HG03342 (cell line): ENCODE measurements around the gene CARS2.
"Not testable (repeated sequence)": the region's sequence is repeated elsewhere in the genome, so short reads cannot be mapped to it uniquely, and the experiment has no call there.

Experiments used
- ATAC-seq: cut with Tn5 transposase; IDR thresholded peaks from one replicate; pipeline ENCODE4 v1.9.1; 2021; ENCODE audit warnings: mild to moderate bottlenecking, moderate library complexity; ENCODE audit not compliant: unreplicated experiment

The CARS2 gene, protein sequence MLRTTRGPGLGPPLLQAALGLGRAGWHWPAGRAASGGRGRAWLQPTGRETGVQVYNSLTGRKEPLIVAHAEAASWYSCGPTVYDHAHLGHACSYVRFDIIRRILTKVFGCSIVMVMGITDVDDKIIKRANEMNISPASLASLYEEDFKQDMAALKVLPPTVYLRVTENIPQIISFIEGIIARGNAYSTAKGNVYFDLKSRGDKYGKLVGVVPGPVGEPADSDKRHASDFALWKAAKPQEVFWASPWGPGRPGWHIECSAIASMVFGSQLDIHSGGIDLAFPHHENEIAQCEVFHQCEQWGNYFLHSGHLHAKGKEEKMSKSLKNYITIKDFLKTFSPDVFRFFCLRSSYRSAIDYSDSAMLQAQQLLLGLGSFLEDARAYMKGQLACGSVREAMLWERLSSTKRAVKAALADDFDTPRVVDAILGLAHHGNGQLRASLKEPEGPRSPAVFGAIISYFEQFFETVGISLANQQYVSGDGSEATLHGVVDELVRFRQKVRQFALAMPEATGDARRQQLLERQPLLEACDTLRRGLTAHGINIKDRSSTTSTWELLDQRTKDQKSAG

DNA sequence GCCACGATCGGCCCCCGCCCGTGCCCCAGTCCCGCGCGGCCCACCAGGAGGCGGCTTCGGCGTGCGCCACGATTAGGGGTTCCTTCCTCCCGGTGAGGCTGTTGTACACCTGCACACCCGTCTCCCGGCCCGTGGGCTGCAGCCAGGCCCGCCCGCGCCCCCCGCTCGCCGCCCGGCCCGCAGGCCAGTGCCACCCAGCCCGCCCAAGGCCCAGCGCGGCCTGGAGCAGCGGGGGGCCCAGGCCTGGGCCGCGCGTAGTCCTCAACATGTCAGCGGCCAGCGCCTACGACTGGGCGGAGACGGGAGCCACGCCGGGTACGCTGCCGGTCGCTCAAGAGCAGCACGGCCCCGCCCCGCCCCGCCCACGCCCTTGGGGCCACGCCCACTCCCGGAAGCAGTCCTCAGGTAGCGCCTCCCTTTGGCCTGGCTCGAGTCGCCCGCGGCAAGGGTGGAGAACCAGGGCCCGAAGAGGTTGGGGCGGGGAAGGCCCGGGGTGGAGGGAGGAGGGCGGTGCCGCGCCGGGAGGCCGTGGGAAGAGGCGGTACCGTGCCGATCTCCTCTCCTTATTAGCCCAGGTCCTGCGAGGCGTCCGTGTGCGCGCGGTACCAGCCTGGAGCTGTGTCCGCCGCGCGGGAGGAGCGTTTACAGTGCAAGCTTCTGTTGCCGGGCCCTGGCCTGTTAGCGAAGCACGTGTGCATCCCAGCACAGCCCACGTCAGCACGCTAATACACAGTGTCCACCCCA, at the start of gene CARS2:
Gene CARS2 (minus strand): TSS at position 291 of the 744 bp plus-strand sequence. CDS start 23 bp downstream, at position 268.
- ATAC-seq: peak; percentile 92

GRCh38 chr13:110748271-110748670, 42.4 kb upstream of the CARS2 start:
- ATAC-seq: no peak

DNA sequence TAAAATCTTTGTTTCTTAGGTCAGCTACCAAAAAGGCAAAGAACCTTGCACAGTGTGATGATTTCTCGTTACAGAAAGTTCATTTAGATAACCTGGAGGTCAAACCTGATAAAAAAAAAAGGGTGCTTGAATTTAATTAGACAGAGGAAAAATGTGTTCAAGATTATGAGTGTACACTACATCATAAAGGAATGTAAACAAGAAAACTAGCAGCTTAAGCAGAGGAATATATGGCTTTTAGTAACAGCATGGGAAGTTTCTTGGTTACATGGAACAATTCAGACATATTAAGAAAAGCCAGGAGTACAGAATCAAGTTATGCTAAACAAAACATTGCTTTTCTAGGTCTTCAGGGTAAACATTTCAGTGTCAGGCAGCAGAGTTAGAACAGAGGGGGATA, 40.5 kb upstream of the CARS2 start:
- ATAC-seq: no peak

DNA sequence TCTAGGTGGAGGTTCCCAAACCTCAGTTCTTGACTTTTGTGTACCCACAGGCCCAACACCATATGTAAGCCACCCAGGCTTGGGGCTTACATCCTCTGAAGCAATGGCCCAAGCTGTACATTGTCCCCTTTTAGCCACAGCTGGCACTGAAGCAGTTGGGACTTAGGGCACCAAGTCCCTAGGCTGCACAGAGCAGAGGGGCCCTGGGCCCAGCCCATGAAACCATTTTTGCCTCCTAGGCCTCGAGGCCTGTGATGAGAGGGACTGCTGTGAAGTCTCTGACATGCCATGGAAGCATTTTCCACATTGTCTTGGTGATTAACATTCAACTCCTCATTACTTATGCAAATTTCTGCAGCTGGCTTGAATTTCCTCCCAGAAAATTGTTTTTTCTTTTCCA, 37.8 kb upstream of the CARS2 start:
- no peak for ATAC-seq

GRCh38 chr13:110737555-110737954, 31.6 kb upstream of the CARS2 start:
- ATAC-seq: no peak

GRCh38 chr13:110734561-110734960, 28.6 kb upstream of the CARS2 start:
- ATAC-seq: no peak

DNA sequence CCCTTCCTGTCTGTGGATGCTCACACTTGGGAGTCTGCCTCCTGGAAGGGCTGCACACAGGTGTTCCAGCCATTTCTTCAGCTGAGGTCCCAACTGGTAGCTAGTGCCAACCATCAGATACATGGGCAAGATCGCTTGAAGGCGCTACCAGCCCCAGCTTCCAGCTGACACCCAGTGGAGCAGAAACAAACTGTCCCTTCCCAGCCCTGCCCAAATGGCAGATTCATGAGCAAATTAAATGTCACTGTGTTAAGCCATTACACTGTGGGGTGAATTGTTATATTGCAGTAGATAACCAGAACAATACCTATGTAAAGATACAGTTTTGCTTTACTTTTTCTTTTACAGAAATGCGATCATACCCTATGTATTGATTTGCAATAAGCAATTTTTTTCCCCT, 25.2 kb upstream of the CARS2 start:
- no peak for ATAC-seq

DNA sequence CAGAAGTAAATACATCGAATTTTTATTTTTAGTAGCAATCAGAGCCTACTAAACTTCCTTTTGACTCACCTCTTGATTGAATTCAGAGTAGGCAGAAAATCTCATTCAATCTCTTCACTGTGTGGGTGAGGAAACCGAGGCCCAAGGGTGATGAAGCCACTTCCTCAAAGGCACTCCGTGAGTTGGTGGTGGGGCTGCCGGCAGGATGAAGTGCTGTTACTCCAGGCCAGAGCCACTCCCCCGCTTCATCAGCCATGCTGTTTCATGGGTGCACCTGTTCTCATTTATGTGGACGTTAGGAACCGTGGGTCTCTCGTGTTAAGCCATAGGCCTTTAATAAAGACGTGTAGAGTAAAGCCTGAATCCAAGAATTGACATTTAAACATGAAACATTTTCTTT, 20.8 kb upstream of the CARS2 start:
- ATAC-seq: peak; percentile 54

- not testable (repeated sequence) for ATAC-seq
These were observed 20.2 kb upstream of the CARS2 start for GRCh38 chr13:110726153-110726552.

- no peak for ATAC-seq
These were observed 17.7 kb upstream of the CARS2 start for GRCh38 chr13:110723598-110723997.

- ATAC-seq: no peak
These were observed 17.1 kb upstream of the CARS2 start for GRCh38 chr13:110722971-110723370.

DNA sequence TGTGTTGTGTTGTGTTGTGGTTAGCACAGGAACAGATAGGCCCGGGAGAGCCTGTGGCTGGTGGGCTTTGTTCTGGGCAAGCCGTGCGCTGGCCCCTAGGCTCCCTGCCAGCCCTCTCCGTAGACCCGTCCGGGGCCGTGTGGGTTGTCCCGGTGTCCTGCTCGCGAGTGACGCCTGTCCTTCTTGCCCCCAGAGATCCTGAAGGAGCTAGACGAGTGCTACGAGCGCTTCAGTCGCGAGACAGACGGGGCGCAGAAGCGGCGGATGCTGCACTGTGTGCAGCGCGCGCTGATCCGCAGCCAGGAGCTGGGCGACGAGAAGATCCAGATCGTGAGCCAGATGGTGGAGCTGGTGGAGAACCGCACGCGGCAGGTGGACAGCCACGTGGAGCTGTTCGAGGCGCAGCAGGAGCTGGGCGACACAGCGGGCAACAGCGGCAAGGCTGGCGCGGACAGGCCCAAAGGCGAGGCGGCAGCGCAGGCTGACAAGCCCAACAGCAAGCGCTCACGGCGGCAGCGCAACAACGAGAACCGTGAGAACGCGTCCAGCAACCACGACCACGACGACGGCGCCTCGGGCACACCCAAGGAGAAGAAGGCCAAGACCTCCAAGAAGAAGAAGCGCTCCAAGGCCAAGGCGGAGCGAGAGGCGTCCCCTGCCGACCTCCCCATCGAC, 13.3 kb upstream of the CARS2 start:
- no peak for ATAC-seq

DNA sequence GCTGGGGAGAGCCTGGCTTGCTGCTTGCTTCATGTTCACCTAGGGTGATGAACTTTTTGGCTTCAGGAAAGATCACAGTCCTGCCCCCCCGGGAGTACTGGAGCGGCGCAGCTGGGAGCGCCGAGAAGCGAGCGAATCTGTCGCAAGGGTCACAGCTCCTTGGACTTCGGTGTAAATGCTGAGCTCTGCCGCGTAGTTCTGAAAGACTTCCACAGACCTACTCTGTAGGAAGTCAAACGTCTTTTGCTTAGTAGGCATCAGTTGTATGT, 10.3 kb upstream of the CARS2 start:
- ATAC-seq: no peak

- peak; percentile 58 for ATAC-seq
These were observed 9.7 kb upstream of the CARS2 start for GRCh38 chr13:110715395-110716246.

GRCh38 chr13:110714797-110715394, 9.0 kb upstream of the CARS2 start:
- no peak for ATAC-seq

DNA sequence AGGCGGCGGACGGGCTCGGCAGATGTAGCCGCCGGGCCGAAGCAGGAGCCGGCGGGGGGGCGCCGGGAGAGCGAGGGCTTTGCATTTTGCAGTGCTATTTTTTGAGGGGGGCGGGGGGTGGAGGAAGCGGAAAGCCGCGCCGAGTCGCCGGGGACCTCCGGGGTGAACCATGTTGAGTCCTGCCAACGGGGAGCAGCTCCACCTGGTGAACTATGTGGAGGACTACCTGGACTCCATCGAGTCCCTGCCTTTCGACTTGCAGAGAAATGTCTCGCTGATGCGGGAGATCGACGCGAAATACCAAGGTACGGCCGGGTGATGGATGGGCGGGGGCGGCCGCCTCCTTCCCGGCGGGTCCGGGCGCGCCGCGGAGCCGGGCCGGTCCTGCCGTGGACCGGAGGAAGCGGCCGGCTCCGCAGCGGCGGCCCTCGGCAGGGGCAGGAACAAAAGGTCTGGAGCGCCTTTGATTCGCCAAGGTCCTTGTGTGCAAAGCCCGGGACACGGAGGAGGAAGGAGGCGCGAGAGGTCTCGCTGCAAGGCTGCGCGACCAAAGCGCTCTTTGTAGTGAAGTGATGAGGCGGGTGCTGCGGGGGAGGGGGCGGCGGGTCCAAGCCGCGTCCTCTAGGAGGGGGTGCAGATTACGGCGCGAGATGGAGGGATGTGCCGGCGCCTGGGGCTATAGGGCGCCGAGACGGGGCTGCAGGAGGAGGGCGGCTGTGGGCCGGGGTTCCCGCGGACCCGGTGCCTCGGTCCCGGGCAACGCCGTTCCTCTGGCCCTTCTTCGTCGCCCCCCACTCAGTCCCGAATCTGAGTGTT, 8.3 kb upstream of the CARS2 start:
- ATAC-seq: no peak

DNA sequence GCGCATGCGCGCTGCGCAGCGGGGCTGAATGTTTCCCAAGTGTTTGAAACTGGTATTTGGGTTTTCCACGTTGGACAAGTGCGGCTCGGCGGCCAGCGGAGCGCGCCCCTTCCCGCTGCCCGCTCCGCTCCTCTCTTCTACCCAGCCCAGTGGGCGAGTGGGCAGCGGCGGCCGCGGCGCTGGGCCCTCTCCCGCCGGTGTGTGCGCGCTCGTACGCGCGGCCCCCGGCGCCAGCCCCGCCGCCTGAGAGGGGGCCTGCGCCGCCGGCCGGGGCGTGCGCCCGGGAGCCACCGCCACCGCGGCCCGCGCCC, 7.7 kb upstream of the CARS2 start, which contains the start of gene ING1:
Gene ING1 (plus strand): TSS at position 59 of the 311 bp plus-strand sequence. CDS start 450 bp downstream, outside the sequence.
- ATAC-seq: no peak

DNA sequence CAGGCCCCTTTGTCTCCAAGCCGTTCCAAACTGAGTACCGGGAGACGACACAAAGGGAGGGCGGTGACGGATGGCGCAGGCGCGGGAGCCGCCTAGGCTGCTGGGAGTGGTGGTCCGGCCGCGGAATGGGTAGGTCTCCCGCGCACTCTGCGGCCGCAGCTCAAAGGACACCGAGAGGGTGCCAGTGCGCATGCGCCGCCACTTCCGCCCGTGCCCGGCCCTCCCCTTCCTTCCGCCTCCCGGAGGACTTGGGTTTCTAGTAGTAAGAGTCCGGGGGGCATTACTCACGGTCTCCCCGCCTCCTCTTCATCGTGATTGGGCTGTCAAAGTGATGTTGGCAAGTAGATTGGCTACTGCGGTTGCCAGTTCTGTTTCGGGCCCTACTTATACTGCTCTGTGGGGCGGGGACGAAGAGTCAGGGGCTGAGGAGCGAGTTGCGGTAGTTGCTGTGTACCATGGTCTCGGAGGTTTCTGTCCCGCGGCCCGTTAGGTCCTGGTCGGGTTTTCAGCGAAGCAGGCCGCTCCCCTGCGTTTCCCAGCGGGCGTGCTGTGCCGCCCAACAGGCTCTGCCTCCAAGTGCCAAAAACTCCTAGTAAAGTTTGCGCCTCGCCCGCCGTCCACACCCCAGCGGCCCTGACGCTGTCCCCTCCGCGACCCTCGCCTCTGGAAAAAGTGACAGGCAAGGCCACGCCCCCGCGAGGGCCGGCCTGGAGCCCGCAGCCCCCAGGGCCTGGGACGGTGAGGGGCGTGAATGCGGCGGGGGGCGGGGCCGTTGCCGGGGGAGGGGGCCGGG, 7.1 kb upstream of the CARS2 start:
- ATAC-seq: peak; percentile 48
